Measurements from ENCODE around the gene ST3GAL5.
"Not testable (repeated sequence)": the region's sequence is repeated elsewhere in the genome, so short reads cannot be mapped to it uniquely, and the experiment has no call there.

The ST3GAL5 gene

DNA sequence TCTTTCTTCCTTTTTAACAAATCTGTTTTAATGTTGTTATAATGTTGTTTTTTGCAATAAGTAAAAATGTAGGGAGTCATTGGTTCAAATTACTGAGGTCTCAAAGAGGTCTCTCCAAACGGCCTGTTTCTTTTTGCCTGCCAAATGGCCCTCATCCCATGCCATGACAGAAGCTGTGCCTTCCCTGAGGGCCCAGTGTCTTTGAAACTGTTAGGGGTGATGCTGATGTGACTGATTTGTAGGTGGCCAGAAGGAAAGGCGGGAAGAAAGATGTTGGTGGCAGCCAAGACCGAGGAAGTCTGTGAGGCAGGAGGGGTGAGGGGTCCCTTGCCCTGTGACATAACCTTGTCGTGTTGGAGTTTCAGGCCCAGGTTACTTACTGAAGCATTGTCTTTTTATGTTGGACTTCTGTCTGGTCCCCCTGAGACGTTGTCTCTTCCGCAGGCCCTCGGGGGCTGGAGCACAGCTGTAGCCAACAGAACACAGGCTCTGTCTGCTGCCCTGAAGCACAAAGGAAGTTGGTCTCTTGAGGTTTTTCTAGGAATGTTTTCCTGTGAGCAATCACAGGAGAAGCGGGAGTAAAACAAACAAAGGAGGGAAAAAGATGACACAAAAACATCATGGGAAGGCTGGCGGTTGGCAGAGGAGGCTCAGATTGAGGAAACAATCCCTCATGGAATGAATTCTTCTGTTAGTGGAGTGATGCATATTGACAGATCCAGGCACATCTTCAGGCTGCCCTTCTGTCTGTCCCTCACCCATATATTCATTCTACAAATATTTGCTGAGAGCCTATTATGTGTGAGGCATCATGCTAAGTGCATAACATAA, 4.9 kb upstream of the ST3GAL5 start:
- no peak for DNase-seq (ENCODE audit: low read depth in 2 of 2)

DNA sequence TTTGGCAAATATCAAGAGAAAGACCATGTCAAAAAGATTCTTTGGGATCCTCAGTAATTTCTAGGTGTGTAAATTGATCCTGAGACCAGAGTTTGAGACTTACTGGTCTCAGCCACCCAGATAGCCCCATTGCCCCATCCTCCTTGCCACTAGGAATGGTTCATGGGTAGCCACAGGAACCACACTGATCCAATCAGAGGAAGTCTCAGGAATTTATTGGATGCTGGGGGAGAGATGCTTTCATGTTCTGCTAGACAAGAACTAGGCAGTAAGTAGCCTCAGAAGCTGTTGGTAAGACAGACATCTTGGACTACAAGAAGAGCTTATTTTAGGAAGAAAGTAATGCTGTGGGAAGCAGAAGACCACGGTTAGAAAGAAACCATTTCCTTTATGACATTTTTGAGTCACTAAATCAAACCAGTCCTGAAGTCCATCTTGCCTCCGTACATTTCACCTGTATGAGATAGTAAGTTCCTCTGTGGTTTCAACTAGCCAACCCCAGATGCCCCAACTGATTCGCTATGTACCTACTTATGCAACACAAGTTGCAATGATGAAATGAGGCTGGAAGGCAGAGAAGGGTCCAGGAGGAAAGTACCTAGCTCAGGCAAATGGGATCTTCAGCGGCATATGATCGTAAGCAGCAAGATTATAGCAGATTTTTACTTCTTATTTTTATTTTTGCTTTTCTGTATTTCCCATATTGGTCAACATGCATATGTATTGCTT, 3.6 kb upstream of the ST3GAL5 start:
- no peak for DNase-seq (ENCODE audit: low read depth in 2 of 2)

GRCh38 chr2:85890522-85891176, 1.9 kb upstream of the ST3GAL5 start:
- no peak for DNase-seq (ENCODE audit: low read depth in 2 of 2)

GRCh38 chr2:85889627-85890281, 964 bp upstream of the ST3GAL5 start:
- DNase-seq (ENCODE audit: low read depth in 2 of 2) = no peak

GRCh38 chr2:85888020-85888683, 638 bp downstream of the ST3GAL5 start:
- peak in 1 of 2 donors; percentile 27 for DNase-seq (ENCODE audit: low read depth in 2 of 2)

DNA sequence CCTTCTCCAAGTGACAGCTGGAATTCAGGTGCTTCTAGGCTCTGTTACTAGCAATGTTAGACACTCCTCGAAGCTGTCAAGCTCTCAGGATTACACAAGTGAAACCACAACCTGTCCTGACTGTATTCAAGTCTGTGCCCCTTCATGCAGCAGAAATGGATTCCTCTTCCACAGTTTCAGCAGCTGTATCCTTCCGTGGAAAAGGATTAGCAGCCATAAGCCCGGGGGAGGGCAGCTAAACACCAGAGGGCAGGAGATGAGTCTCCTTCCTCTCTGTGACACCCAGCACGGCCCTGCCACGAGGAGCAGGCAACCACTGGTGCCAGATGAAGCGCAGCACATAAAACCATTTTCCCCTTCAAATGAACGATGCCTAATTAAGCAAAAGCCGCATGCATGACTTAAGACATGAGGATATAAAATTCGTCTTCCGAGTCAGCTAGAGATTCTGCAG, 1.2 kb downstream of the ST3GAL5 start:
- peak; percentile 18 to 26 for DNase-seq (ENCODE audit: low read depth in 2 of 2)

- peak; percentile 43 to 53 for DNase-seq (ENCODE audit: low read depth in 2 of 2)
Measured at GRCh38 chr2:85886590-85886989, 2.2 kb downstream of the ST3GAL5 start.

GRCh38 chr2:85886141-85886540, 2.6 kb downstream of the ST3GAL5 start:
- no peak for DNase-seq (ENCODE audit: low read depth in 2 of 2)

- DNase-seq (ENCODE audit: low read depth in 2 of 2) = not testable (repeated sequence)
Measured at GRCh38 chr2:85881781-85882180, 7.0 kb downstream of the ST3GAL5 start.

DNA sequence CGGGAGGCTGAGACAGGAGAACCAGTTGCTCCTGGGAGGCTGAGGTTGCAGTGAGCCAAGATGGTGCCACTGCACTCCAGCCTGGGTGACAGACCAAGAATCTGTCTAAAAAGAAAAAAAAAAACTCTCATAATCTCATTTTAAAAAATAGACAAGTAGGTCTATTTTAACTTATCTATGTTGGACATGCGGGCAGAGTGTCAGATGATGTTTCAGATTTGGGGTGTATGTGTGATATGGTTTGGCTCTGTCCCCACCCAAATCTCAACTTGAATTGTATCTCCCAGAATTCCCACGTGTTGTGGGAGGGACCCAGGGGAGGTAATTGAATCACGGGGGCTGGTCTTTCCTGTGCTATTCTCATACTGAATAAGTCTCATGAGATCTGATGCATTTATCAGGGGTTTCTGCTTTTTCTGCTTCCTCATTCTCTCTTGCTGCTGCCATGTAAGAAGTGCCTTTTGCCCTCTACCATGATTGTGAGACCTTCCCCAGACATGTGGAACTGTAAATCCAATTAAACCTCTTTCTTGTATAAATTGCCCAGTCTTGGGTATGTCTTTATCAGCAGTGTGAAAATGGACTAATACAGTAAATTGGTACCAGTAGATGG, 8.0 kb downstream of the ST3GAL5 start:
- not testable (repeated sequence) for DNase-seq (ENCODE audit: low read depth in 2 of 2)

- DNase-seq (ENCODE audit: low read depth in 2 of 2) = no peak
Measured at GRCh38 chr2:85878719-85879370, 9.9 kb downstream of the ST3GAL5 start.

GRCh38 chr2:85875350-85876050, 13.3 kb downstream of the ST3GAL5 start:
- DNase-seq (ENCODE audit: low read depth in 2 of 2) = no peak

GRCh38 chr2:85873679-85874078, 15.1 kb downstream of the ST3GAL5 start:
- no peak for DNase-seq (ENCODE audit: low read depth in 2 of 2)

DNA sequence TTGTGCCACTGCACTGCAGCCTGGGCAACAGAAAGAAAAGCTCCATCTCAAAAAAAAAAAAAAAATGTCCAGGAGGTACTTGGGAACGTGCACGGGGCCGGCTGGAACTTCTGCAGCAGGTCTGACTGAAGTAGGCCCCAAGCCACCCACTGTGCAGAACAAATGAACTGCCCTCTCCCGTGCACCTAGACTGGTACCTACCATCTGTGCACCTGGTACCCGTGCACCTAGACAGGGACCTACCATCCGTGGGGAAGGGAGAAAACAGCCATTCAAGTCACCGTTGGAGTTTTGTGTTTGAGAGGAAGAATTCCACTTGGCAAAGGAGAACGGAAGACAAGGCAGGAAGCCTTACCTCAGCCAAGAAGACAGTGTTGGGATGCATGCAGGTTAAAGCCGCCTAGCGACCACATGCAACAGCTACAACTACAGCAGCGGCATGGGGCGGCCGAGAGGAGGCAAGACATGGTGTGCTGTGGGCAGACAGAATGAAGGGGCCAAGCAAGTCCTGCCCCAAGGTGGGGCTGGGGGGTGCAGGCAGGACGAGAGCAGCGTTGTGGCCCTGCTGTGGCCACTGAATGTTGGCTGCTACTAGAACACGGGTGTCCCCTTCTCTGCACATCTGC, 16.1 kb downstream of the ST3GAL5 start:
- DNase-seq (ENCODE audit: low read depth in 2 of 2) = no peak

- DNase-seq (ENCODE audit: low read depth in 2 of 2) = no peak
Measured at GRCh38 chr2:85871494-85872164, 17.2 kb downstream of the ST3GAL5 start.

DNA sequence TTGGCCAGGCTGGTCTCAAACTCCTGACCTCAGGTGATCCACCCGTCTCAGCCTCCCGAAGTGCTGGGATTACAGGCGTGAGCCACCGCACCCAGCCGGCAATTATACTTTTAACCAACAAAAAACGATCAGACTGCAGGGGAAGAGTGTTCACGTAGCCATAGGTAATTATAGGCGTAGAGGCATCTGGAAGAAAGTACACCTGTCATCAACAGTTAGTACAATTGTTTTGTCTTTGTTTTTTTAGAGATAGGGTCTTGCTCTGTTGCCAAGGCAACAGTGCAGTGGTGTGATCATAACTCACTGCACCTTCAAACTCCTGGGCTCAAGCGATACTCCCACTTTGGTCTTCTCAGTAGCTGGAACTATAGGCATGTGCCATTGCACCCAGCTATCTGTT, 20.0 kb downstream of the ST3GAL5 start:
- no peak for DNase-seq (ENCODE audit: low read depth in 2 of 2)

GRCh38 chr2:85867556-85868292, 21.1 kb downstream of the ST3GAL5 start:
- DNase-seq (ENCODE audit: low read depth in 2 of 2) = no peak

DNA sequence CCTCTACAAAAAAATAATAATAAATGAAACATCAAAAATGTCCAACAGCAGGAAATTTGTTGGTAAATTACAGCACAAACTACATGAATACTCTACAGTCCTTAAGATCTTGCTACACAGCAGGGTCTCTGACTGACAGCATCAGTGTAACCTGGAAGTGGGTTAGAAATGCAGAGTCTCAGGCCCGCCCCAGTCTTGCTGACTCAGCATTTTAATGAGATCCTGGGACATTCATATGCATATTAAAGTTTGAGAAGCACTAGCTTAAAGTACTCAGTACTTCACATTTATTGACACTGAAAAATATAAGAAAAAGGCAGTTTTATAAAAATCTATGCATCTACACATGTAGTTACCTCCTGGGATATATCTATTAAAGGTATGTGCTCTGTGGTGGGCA, 21.7 kb downstream of the ST3GAL5 start:
- no peak for DNase-seq (ENCODE audit: low read depth in 2 of 2)

Measured in stimulated activated CD4-positive, alpha-beta T cell treated with anti-CD3 and anti-CD28 coated beads, Interleukin-1b, Interleukin-23, amount 100 ng/mL, for 4 hours (primary cell).